Medulla oblongata (tissue), 1 donor: ENCODE data around the gene RASA3.
"Not testable (repeated sequence)": the region's sequence is repeated elsewhere in the genome, so short reads cannot be mapped to it uniquely, and the experiment has no call there.

ENCODE experiments used
- DNase-seq: peaks from one replicate; pipeline ENCODE4 v3.0.0-alpha.2; 2015; ENCODE audit errors: extremely low spot score

Gene RASA3

DNA sequence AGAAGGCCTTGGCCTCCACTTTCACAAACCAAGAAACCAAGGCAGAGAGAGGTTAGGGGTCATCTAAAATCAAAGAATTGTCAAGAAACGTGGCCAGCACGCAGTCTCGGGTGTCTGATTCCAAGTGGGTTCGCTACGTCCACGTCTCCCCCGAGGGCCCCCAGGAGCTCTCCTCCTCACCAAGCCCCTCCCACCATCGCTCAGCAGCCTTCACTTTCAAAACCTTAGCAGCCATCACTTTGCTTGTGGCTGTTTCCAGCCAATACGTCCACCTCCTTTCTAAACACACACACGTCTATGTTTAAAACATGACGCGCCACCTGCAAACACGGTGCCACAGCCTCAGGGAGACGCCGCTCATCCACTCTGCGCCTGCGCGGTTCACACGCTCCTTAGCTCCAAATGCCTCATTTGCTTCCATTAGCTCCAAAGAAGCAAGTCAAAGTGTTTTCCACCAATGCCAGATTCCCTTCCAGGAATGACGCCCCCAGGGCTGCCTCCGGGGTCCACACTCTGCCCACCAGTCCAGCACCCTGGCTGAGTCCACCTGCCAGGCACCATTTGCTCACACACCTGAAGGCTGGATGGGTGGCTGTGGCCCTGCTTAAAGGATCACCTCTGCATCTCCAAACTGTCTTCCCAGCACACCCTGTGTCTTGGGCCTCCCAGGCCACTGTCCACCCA is 5.5 kb downstream of the RASA3 start:
- no peak for DNase-seq

GRCh38 chr13:114126086-114126485 is 6.3 kb downstream of the RASA3 start:
- not testable (repeated sequence) for DNase-seq

DNA sequence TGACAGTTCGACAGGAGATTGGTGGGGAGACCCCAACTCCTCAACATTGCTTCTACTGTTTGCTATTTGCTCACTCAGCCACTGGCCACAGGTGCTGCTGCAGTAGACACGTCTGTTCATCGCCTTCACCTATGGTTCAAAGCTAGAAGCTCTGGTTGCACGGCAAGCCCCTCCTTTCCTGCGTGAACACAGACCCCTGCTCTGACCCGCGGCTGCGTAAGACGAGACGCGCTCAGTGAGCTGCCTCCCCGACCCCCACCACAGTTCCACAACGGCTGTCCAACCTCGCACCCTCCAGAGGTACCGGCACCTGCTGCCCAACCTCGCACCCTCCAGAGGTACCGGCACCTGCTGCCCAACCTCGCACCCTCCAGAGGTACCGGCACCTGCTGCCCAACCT is 6.8 kb downstream of the RASA3 start:
- no peak for DNase-seq

- DNase-seq, result no peak
Measured at GRCh38 chr13:114124921-114125320, 7.5 kb downstream of the RASA3 start.

GRCh38 chr13:114124431-114124830 is 8.0 kb downstream of the RASA3 start:
- no peak for DNase-seq

DNA sequence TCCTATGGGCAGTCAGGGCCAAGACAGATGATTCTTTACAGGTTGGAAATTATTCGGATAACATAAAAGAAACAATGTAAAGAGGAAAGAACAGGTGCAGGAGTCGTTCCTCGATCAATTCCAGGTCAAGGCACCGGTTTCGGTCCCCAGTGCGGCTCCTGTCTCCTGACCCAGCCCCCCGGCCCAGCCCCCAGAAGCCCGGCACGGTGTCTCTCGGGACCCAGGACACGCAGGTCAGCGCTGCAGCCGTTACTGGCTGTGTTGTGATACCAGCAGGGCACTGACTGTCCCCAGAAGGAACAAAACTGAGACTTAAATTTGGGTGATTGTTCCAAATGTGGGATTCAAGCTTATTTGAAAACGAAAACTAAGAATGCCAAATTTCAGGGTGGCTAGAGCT is 8.5 kb downstream of the RASA3 start:
- no peak for DNase-seq

DNA sequence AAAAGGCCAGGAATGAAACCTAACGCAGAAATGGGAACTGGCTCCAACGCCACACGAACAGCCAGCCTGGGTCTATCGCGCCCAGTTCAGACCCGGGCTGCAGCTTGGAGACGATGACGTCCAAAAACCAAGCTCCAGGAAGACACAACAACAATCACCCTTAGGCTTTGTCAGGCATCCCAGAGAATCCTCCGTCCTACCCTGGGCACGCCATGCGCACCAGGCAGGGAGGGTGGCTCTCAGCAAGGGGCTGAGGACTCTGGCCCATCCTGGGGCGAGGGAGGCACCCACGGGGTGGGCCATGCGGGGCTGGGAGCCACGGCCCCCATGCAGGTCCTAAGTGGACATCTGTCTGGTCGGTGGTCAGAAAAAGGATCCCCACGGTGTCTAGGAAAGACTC is 9.0 kb downstream of the RASA3 start:
- no peak for DNase-seq

DNA sequence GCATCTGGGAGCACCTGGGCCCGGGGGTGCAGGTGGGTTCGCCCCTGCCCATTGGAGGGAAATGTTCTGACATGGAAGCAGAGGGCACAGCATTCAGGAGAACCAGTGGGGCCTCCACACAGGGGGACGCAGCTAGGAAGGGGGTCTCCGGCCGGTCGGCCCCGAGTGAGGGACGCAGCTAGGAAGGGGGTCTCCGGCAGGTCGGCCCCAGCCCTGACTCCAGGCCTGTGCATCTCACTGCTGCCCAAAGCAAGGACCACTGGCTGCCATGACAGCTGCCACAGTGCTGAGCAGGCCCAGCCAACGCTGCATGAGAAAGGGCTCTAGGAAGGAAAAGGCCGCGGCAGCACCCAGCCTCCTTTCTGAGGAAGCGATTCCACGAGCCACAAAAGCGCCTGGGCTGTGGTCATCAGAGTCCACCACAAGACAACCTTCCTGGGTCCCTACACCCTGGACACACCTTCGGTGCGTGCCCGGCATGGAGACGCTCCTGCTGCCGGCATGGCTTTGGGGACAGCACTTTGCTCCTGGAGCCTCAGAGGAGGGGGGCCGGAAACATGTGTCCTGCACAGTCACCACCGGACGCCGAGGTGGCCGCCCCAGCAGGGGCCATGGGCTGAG is 9.7 kb downstream of the RASA3 start:
- no peak for DNase-seq

DNA sequence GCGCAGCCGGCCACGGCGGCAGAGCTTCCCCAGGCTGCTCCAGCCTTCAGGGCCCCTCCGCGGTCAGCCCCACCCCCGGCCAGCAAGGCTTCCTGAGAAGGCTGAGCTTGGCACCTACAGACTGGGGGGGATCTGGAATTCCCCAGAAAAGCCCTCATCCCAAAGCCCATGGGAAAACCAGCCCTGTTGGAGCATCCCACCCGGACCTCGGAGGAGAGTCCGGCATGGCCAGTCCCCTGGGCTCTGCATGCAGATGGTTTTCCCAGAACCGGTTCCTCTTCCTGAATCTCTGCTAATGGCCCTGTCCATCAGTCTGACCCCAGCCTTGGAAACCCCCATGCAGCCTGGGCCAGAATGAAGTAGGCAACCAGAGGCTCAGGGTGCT is 10.3 kb downstream of the RASA3 start:
- no peak for DNase-seq

- DNase-seq, result no peak
Measured at GRCh38 chr13:114121496-114122126, 10.8 kb downstream of the RASA3 start.

DNA sequence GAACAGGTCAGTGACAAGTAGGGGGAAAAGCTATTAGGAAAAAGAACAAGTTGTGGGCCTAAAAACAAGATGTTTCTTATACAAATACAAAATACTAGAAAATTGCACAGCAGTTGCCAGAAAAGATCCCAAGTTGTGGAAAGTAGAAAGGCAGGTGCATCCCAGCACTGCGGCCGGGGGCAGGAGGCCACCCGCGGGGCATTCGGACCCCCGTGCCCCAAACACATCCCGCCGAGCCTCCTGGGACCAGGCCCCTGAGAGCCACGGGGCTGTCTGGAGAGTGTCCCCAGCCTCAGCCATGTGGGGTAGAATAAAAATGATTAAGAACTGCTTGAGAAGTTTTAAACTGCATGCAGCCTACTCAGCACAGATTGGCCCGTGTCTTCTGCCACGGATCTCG is 11.4 kb downstream of the RASA3 start:
- no peak for DNase-seq

DNA sequence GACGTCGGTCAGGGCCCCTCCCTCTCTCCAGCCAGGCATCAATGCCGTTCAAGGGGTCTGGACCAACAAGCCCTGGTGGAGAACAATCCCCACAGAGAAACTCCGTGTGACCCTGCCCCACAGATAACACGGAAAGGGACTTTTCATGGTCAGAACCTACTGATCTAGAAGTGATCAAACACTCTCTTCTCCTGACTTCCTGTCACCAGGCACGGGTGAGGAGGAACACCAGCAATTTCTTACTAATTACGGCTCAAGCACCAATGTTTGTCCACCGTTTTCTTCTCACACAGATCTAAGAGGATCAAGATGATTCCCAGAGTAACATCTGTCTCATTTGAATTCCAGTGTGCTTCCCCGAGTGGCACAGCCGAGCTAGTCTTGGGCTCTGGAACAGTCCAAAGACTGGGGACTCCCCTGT is 11.8 kb downstream of the RASA3 start:
- no peak for DNase-seq

DNA sequence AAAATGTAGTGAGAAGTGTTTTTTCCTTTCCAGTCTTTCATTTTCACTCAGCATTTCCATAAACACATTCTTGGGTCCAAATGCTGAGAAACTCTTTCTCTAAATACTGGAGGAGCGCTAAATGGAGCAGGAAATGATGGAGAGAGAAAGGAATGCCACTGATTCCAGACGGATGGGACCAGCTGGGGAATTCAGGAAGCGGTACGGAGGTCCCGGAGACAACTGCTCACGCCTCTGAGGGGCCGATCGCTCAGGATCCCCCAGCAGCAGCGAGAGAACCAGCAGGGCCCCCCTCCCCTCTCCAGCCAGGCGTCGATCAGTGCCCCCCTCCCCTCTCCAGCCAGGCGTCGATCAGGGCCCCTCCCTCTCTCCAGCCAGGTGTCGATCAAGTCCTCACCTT is 13.2 kb downstream of the RASA3 start:
- DNase-seq, result no peak

GRCh38 chr13:114118511-114119123 is 13.8 kb downstream of the RASA3 start:
- no peak for DNase-seq

DNA sequence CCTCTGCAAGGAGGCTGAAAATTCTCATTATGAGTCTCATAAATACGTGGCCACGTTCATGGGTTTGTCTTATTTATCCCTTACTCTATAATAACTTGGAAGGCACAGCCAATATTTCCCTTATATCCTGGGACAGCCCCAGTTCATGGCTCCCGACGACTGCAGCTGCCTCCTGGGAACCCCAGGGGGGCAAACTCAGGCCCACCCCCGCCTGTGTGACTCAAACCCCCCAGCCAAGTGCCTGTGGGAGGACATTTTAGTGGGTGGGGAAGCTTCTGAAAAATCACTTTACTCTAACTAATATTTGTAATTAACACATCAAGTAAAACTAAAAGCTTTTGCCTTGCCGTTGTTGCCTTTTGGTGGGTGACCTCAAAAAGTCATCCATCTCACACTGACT is 14.3 kb downstream of the RASA3 start:
- DNase-seq, result no peak

DNA sequence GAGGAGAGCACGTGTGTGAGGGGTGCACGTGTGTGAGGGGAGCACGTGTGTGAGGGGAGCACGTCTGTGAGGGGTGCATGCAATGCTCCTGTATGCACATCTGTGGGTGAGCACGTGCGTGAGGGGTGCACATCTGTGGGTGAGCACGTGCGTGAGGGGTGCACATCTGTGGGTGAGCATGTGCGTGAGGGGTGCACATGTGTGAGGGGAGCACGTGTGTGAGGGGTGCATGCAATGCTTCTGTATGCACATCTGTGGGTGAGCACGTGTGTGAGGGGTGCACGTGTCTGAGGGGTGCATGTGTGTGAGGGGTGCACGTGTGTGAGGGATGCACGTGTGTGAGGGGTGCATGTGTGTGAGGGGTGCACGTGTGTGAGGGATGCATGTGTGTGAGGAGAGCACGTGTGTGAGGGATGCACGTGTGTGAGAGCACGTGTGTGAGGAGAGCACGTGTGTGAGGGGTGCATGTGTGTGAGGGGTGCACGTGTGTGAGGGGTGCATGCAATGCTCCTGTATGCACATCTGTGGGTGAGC is 15.0 kb downstream of the RASA3 start:
- DNase-seq, result not testable (repeated sequence)

GRCh38 chr13:114116734-114117133 is 15.7 kb downstream of the RASA3 start:
- DNase-seq, result no peak

GRCh38 chr13:114115796-114116195 is 16.6 kb downstream of the RASA3 start:
- no peak for DNase-seq

DNA sequence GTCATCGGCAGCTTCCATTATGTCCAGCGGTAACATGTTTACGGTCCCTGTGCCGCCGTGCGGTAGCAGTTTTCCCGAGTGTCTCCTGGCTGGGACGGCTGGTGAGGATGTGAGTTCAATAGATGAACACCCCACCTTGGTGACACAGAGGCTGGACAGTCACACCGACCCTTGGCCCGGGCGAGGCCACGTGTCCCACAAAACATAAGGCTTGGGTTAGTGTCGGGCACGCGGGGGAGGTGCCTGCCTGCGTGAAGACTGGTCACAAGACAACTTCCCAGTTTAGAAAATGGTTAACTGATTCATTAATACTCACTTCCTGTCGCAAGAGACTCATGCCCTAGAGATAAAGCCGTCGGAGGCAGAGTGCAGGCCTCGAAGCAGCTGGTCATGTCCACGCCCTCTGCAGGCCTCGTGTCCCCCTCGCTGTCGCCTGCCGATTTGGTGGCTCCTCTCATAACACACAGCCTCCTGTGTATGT is 17.2 kb downstream of the RASA3 start:
- DNase-seq, result no peak

DNA sequence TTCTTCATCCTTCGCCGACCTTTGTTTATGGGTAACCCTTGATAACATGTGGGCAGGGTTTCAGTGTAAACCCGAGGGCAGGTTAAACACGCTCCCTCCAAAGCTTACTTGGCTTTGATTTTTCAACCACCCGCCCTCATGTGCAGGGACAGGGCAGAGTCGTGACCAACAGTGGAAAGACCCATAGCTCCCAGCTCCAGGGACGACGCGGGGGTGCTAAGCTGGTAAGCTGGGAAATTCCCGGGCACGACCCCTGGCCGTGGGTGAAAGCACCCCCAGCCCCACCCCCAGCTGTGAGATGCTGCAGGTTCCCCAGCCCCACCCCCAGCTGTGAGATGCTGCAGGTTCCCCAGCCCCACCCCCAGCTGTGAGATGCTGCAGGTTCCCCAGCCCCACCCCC is 17.8 kb downstream of the RASA3 start:
- DNase-seq, result not testable (repeated sequence)

DNA sequence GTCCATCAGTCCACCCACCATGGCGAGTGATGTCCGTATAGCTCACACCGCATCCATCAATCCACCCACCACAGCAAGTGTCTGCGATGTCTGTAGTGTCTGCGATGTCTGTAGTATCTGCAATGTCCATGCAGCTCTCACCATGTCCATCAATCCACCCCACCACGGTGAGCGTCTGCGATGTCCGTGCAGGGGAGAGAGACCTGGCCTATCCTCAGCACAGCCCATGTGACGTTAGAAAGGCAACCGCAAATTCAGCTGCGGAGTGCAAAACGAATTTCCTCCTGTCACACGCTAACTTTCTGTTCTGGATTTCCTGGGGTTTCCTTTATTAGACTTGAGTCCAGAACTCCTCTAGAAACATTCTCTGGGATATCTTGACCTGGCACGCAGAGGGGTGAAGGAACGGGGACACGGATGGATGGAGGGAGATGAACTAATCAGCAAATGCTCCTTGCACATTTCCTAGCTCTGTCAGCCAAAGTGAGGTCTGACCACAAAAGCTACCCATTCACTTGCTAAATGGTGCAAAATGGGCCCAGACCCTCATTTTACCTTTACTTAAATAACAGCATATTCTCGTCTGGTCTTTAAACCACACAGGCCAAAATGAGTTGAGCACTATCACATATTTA is 18.3 kb downstream of the RASA3 start:
- no peak for DNase-seq

DNA sequence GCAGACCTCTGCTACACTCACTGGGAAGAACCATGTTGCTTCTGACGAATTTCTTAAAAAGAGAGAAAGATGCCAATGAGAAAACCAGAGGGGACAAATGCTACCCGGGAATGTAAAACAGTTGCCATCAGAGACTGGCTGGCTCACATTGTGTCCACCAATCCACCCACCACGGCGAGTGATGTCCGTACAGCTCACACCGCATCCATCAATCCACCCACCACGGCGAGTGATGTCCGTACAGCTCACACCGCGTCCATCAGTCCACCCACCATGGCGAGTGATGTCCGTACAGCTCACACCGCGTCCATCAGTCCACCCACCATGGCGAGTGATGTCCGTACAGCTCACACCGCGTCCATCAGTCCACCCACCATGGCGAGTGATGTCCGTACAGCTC is 19.0 kb downstream of the RASA3 start:
- not testable (repeated sequence) for DNase-seq
